ENCODE measurements around the gene SPAST.

Gene SPAST

DNA sequence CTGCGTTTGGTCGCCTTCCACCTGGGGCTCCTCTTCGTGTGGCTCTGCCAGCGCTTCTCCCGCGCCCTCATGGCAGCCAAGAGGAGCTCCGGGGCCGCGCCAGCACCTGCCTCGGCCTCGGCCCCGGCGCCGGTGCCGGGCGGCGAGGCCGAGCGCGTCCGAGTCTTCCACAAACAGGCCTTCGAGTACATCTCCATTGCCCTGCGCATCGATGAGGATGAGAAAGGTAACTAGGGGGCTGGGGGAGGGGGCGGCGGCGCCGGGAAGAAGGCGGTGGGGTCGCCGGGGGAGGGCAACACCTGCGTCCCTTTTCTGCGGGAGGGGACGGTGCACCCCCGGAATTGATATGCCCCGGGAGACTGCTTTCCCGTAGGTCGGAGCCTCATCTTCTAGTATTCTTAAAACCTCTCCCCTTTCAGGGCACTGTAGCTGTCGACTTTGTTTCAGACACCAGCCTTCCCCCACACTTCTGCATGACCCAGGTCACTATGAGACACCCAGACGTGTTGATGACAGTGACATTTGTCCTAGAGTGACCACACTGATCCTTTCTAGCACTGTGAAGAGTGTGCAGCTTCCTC is 755 bp downstream of the SPAST start:
- Histone ChIP-seq H4K91ac (ENCODE audit: low read length) (no peak overlapping the region), H2AFZ (ENCODE audit: low read depth, low read length) (peak overlapping the region; percentile 82), H3K23ac (ENCODE audit: low read length in 2 of 2) (no peak overlapping the region), H3K4me2 (ENCODE audit: low read length, poor library complexity, severe bottlenecking) (peak overlapping the region; percentile 93), H3K4me3 (ENCODE audit: insufficient read depth in 1 of 2, low read depth in 1 of 2, low read length in 2 of 2) (peak overlapping the region; percentile 92 to 97), H3K18ac (ENCODE audit: low read depth in 1 of 2, low read length in 2 of 2) (peak overlapping the region; percentile 37 to 80), H3K4me1 (ENCODE audit: control insufficient read depth, insufficient read depth, low read depth, low read length) (peaks cover 11% of the 10 kb centered on the region), H3K36me3 (ENCODE audit: control insufficient read depth in 1 of 2, insufficient read depth in 2 of 2, low read depth in 1 of 2, low read length in 2 of 2) (peaks cover 0 to 7% of the 10 kb centered on the region in 2 experiments), H3K79me1 (replicated peaks; ENCODE audit: low read length, poor library complexity, severe bottlenecking) (peaks cover 12% of the 10 kb centered on the region), H2BK15ac (ENCODE audit: low read depth, poor library complexity, severe bottlenecking) (no peak overlapping the region), H2BK12ac (ENCODE audit: low read length in 2 of 2) (no peak overlapping the region), H3K4ac (ENCODE audit: low read depth in 1 of 2, low read length in 2 of 2) (peak overlapping the region in 1 of 2 experiments; percentile 37), H4K8ac (ENCODE audit: low read length) (no peak overlapping the region), H2BK5ac (ENCODE audit: low read depth, low read length, poor library complexity, severe bottlenecking) (peak overlapping the region; percentile 61), H3K9me3 (ENCODE audit: control insufficient read depth, low read length) (no peaks in the 10 kb centered on the region), H3K14ac (ENCODE audit: low read length in 2 of 2) (peak overlapping the region in 1 of 2 experiments; percentile 88), H3K9ac (ENCODE audit: low read length) (peak overlapping the region; percentile 90), H3K27ac (ENCODE audit: low read length, poor library complexity, severe bottlenecking) (peak overlapping the region; percentile 49), H2AK5ac (ENCODE audit: low read length, severe bottlenecking) (no peak overlapping the region), H3K27me3 (ENCODE audit: control insufficient read depth in 1 of 2, insufficient read depth in 1 of 2, low read length in 2 of 2) (no peaks in the 10 kb centered on the region), H2BK120ac (ENCODE audit: low read depth, low read length) (no peak overlapping the region)
- DNase-seq = peak; percentile 21
- WGBS = 0% methylated on average over 34 of the region's 40 CpGs

DNA sequence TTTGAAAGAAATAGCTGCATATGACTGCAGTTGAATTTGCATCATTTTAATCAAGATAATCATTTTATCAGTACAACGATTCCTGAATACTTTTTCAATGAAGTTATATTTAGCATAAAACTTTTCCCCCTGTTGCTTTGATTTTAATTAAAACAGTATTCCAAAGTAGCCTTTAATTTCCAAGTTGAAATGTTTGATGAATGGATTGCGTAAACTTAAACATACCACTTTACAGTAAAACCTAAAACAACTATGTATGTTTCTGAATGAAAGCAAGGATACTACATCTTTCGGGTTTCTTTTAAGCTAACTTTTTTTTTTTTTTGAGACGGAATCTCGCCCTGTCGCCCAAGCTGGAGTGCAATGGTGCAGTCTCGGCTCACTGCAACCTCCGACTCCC is 1.4 kb downstream of the SPAST start:
- no peak overlapping the region for H3K23ac ChIP-seq (ENCODE audit: low read length in 2 of 2)
- peak overlapping the region; percentile 48 for H3K4me2 ChIP-seq (ENCODE audit: low read length, poor library complexity, severe bottlenecking)
- no peak overlapping the region for H3K14ac ChIP-seq (ENCODE audit: low read length in 2 of 2)
- H2BK15ac ChIP-seq (ENCODE audit: low read depth, poor library complexity, severe bottlenecking) = no peak overlapping the region
- H3K27ac ChIP-seq (ENCODE audit: low read length, poor library complexity, severe bottlenecking) = no peak overlapping the region
- no peak overlapping the region for H2BK12ac ChIP-seq (ENCODE audit: low read length in 2 of 2)
- H3K4ac ChIP-seq (ENCODE audit: low read depth in 1 of 2, low read length in 2 of 2) = no peak overlapping the region
- H3K79me1 ChIP-seq (replicated peaks; ENCODE audit: low read length, poor library complexity, severe bottlenecking) = peaks cover 14% of the 10 kb centered on the region
- H2AK5ac ChIP-seq (ENCODE audit: low read length, severe bottlenecking) = no peak overlapping the region
- H3K18ac ChIP-seq (ENCODE audit: low read depth in 1 of 2, low read length in 2 of 2) = no peak overlapping the region
- no peak overlapping the region for H4K91ac ChIP-seq (ENCODE audit: low read length)
- peak overlapping the region; percentile 90 for H3K9ac ChIP-seq (ENCODE audit: low read length)
- no peak overlapping the region for H2AFZ ChIP-seq (ENCODE audit: low read depth, low read length)
- WGBS = 96% methylated on average over 6 of the region's 8 CpGs
- no peaks in the 10 kb centered on the region for H3K9me3 ChIP-seq (ENCODE audit: control insufficient read depth, low read length)
- H4K8ac ChIP-seq (ENCODE audit: low read length) = no peak overlapping the region
- no peaks in the 10 kb centered on the region for H3K27me3 ChIP-seq (ENCODE audit: control insufficient read depth in 1 of 2, insufficient read depth in 1 of 2, low read length in 2 of 2)
- no peak for DNase-seq
- no peak overlapping the region for H2BK5ac ChIP-seq (ENCODE audit: low read depth, low read length, poor library complexity, severe bottlenecking)
- peaks cover 11% of the 10 kb centered on the region for H3K4me1 ChIP-seq (ENCODE audit: control insufficient read depth, insufficient read depth, low read depth, low read length)
- no peak overlapping the region for H2BK120ac ChIP-seq (ENCODE audit: low read depth, low read length)
- H3K36me3 ChIP-seq (ENCODE audit: control insufficient read depth in 1 of 2, insufficient read depth in 2 of 2, low read depth in 1 of 2, low read length in 2 of 2) = peaks cover 0 to 7% of the 10 kb centered on the region in 2 experiments
- peak overlapping the region in 1 of 2 experiments; percentile 97 for H3K4me3 ChIP-seq (ENCODE audit: insufficient read depth in 1 of 2, low read depth in 1 of 2, low read length in 2 of 2)

DNA sequence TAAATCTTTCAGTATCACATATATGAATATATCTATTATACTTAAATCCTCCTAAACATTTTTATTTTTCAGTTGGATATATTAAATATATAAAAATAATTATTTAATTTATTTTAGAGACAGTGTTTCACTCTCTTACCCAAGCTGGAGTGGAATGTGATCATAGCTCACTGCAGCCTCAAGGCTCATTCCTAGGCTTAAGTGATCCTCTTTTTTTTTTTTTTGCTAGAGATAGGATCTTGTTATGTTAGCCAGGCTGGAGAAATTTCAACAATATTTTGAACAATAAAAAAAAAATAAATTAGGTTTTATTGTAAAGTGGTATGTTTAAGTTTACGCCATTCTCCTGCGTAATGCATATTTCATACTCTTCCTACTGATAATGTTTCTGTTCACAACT is 4.2 kb downstream of the SPAST start:
- Histone ChIP-seq H3K27ac (ENCODE audit: low read length, poor library complexity, severe bottlenecking) (no peak overlapping the region), H2BK120ac (ENCODE audit: low read depth, low read length) (no peak overlapping the region), H3K4me1 (ENCODE audit: control insufficient read depth, insufficient read depth, low read depth, low read length) (peaks cover 9% of the 10 kb centered on the region), H3K9me3 (ENCODE audit: control insufficient read depth, low read length) (no peaks in the 10 kb centered on the region), H3K79me1 (replicated peaks; ENCODE audit: low read length, poor library complexity, severe bottlenecking) (peaks cover 18% of the 10 kb centered on the region), H2AFZ (ENCODE audit: low read depth, low read length) (no peak overlapping the region), H3K18ac (ENCODE audit: low read depth in 1 of 2, low read length in 2 of 2) (no peak overlapping the region), H4K8ac (ENCODE audit: low read length) (no peak overlapping the region), H3K4me2 (ENCODE audit: low read length, poor library complexity, severe bottlenecking) (no peak overlapping the region), H2BK5ac (ENCODE audit: low read depth, low read length, poor library complexity, severe bottlenecking) (no peak overlapping the region), H3K4me3 (ENCODE audit: insufficient read depth in 1 of 2, low read depth in 1 of 2, low read length in 2 of 2) (no peak overlapping the region), H4K91ac (ENCODE audit: low read length) (no peak overlapping the region), H3K23ac (ENCODE audit: low read length in 2 of 2) (no peak overlapping the region), H3K14ac (ENCODE audit: low read length in 2 of 2) (no peak overlapping the region), H2BK15ac (ENCODE audit: low read depth, poor library complexity, severe bottlenecking) (no peak overlapping the region), H3K27me3 (ENCODE audit: control insufficient read depth in 1 of 2, insufficient read depth in 1 of 2, low read length in 2 of 2) (no peaks in the 10 kb centered on the region), H3K4ac (ENCODE audit: low read depth in 1 of 2, low read length in 2 of 2) (no peak overlapping the region), H3K36me3 (ENCODE audit: control insufficient read depth in 1 of 2, insufficient read depth in 2 of 2, low read depth in 1 of 2, low read length in 2 of 2) (peaks cover 7% of the 10 kb centered on the region in 2 experiments), H3K9ac (ENCODE audit: low read length) (no peak overlapping the region), H2AK5ac (ENCODE audit: low read length, severe bottlenecking) (no peak overlapping the region), H2BK12ac (ENCODE audit: low read length in 2 of 2) (no peak overlapping the region)
- no peak for DNase-seq
- no CpG with 5 or more reads among the region's 2 CpGs for WGBS

DNA sequence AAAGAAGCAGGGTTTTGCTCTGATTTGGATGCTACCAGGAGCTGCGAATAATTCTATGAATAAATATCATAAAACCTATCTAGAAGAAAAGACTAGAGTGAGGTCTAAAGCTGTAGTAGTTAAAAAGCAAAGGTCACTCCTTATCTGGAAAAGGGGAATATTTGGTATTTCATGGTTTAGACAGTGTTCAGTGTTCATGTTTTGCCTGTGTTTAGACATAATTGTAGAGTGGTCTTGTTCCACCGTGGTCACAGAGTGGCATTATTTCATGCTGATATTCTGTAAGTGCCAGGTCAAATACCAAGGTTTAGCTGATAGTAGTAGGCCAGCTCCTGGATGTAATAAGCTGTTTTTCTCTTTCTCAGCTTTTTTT is 10.8 kb downstream of the SPAST start:
- H3K4me1 ChIP-seq (ENCODE audit: control insufficient read depth, insufficient read depth, low read depth, low read length) = no peaks in the 10 kb centered on the region
- no peak for DNase-seq
- no peak overlapping the region for H2BK15ac ChIP-seq (ENCODE audit: low read depth, poor library complexity, severe bottlenecking)
- no peak overlapping the region for H2BK120ac ChIP-seq (ENCODE audit: low read depth, low read length)
- H3K79me1 ChIP-seq (replicated peaks; ENCODE audit: low read length, poor library complexity, severe bottlenecking) = peaks cover 16% of the 10 kb centered on the region
- H3K14ac ChIP-seq (ENCODE audit: low read length in 2 of 2) = no peak overlapping the region
- no peak overlapping the region for H2BK5ac ChIP-seq (ENCODE audit: low read depth, low read length, poor library complexity, severe bottlenecking)
- no peak overlapping the region for H4K8ac ChIP-seq (ENCODE audit: low read length)
- no peak overlapping the region for H2BK12ac ChIP-seq (ENCODE audit: low read length in 2 of 2)
- no peak overlapping the region for H3K9ac ChIP-seq (ENCODE audit: low read length)
- H3K27me3 ChIP-seq (ENCODE audit: control insufficient read depth in 1 of 2, insufficient read depth in 1 of 2, low read length in 2 of 2) = no peaks in the 10 kb centered on the region
- H3K9me3 ChIP-seq (ENCODE audit: control insufficient read depth, low read length) = no peaks in the 10 kb centered on the region
- H3K23ac ChIP-seq (ENCODE audit: low read length in 2 of 2) = no peak overlapping the region
- H3K27ac ChIP-seq (ENCODE audit: low read length, poor library complexity, severe bottlenecking) = no peak overlapping the region
- H3K4ac ChIP-seq (ENCODE audit: low read depth in 1 of 2, low read length in 2 of 2) = no peak overlapping the region
- H4K91ac ChIP-seq (ENCODE audit: low read length) = no peak overlapping the region
- no peak overlapping the region for H2AFZ ChIP-seq (ENCODE audit: low read depth, low read length)
- peaks cover 4 to 7% of the 10 kb centered on the region in 2 experiments for H3K36me3 ChIP-seq (ENCODE audit: control insufficient read depth in 1 of 2, insufficient read depth in 2 of 2, low read depth in 1 of 2, low read length in 2 of 2)
- no peak overlapping the region for H3K4me3 ChIP-seq (ENCODE audit: insufficient read depth in 1 of 2, low read depth in 1 of 2, low read length in 2 of 2)
- whole genome bisulfite sequencing = 97% methylated on average over 1 of the region's 2 CpGs
- no peak overlapping the region for H2AK5ac ChIP-seq (ENCODE audit: low read length, severe bottlenecking)
- no peak overlapping the region for H3K18ac ChIP-seq (ENCODE audit: low read depth in 1 of 2, low read length in 2 of 2)
- no peak overlapping the region for H3K4me2 ChIP-seq (ENCODE audit: low read length, poor library complexity, severe bottlenecking)
